ENCODE measurements around the gene TRPM3.

DNA sequence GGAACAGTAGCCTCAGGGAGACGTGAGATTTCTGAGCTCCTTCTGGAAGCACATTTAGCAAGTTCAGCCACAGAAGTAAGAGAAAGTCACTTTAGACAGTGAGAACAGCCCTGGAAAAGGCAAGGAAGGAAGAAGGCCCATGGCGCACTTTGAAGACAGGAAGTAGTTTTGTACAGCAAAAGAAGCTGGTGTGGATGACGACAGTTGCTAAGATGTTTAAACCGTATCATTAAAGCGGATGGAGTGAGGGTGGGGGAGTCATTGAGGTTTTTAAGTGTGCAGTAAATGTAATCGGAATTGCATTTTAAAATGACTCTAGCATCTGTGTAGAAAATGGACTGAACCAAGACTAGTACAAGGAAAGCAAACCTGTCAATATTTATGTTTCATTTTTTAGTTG lies 15.3 kb upstream of the TRPM3 start:
- TF ChIP-seq, protein P1, sequence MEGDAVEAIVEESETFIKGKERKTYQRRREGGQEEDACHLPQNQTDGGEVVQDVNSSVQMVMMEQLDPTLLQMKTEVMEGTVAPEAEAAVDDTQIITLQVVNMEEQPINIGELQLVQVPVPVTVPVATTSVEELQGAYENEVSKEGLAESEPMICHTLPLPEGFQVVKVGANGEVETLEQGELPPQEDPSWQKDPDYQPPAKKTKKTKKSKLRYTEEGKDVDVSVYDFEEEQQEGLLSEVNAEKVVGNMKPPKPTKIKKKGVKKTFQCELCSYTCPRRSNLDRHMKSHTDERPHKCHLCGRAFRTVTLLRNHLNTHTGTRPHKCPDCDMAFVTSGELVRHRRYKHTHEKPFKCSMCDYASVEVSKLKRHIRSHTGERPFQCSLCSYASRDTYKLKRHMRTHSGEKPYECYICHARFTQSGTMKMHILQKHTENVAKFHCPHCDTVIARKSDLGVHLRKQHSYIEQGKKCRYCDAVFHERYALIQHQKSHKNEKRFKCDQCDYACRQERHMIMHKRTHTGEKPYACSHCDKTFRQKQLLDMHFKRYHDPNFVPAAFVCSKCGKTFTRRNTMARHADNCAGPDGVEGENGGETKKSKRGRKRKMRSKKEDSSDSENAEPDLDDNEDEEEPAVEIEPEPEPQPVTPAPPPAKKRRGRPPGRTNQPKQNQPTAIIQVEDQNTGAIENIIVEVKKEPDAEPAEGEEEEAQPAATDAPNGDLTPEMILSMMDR (IDR thresholded peaks at IDR 0.05), result no peak
- no peak for TF ChIP-seq EZH2 (IDR thresholded peaks at IDR 0.05; ENCODE audit: borderline replicate concordance, insufficient read depth, low read depth, low read length, poor library complexity, severe bottlenecking)
